HG03565 (cell line): ENCODE measurements around the gene SLX4IP.

ENCODE experiments used
- ATAC-seq: cut with Tn5 transposase; IDR thresholded peaks from one replicate; pipeline ENCODE4 v1.9.1; 2021; ENCODE audit warnings: mild to moderate bottlenecking, moderate library complexity; ENCODE audit not compliant: unreplicated experiment

The SLX4IP gene

GRCh38 chr20:10547276-10548114 lies 112.4 kb downstream of the SLX4IP start:
- ATAC-seq = no peak

GRCh38 chr20:10549511-10549910 lies 114.4 kb downstream of the SLX4IP start:
- no peak for ATAC-seq

GRCh38 chr20:10550204-10551118 lies 115.4 kb downstream of the SLX4IP start:
- no peak for ATAC-seq

- peak; percentile 68 for ATAC-seq
Observed at GRCh38 chr20:10551732-10552724, 116.9 kb downstream of the SLX4IP start.

DNA sequence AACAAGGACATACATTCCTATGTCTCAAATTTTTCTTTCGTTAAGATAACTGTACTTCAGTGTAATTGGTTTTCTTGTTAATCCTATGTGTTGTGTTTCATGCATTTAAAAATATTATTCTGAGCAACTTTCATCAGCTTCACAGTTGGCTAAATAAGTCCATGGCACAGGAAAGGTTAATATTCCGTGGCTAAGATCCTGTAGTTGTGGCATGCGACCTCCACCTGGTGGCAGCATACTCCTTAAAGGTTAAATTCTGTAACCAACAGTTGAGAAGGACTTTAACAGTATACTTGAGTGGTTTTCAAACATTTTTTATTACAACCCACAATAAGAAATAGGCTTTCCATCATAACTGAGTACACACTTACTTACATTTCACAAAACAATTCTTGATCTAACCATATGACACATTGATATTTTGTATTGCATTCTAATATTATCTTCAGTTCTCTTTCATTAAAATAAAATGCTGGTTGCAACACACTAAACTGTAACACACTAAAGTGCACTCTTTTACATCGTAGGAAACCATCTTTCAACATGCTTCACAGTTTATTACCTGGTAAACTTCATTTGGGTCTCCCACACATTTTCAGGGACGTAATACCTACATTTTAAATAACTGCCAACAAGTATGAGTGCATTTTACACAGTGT lies 118.3 kb downstream of the SLX4IP start:
- ATAC-seq = peak; percentile 62

GRCh38 chr20:10554285-10554684 lies 119.2 kb downstream of the SLX4IP start:
- no peak for ATAC-seq

GRCh38 chr20:10555393-10555792 lies 120.3 kb downstream of the SLX4IP start:
- ATAC-seq = no peak

- no peak for ATAC-seq
Observed at GRCh38 chr20:10555865-10556308, 120.8 kb downstream of the SLX4IP start.

DNA sequence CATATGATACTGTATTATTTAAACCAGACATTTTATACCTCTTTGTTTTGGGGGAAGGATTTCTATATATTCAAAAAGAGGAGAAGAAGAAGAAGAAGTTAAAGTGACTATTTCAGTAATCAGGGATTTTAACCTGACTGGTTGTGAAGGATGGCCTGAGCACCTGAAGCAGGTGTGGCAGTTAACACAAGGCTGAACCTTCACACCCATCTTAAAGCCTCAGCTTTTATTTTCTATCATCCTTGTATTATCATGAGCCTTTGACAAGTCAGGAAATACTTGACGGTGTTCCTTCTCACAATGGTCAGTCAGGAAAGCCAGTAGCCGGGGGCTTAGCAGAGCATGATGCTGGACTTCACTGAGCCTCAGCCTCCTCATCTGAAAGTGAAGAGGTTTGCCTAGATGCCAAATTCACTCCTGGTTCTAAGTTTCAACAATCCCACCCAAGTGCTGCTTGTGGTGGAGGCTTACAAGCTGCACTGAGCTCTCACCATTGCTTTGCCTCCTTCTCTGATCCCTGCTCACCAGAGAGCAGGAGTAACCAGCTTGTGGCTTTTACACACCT lies 121.5 kb downstream of the SLX4IP start:
- ATAC-seq = no peak

DNA sequence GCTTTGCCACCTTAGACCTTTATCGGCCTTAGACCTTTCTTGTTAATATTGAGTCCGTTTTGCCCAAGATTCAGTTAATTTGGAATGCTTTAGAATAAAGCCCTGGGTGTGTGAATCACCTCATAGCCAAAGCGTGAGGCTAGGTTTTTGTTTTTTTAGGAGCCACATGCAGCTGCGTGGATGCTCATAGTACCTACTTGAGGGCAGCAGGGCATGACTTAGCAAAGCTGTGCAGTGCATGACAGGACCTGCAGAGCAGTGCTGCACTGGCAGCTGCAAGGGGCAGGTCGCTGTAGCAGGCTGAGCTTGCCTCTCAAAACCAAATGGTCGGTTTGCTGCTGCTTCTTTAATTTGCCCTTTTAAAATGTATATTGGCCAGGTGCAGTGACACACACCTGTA lies 122.6 kb downstream of the SLX4IP start:
- no peak for ATAC-seq

DNA sequence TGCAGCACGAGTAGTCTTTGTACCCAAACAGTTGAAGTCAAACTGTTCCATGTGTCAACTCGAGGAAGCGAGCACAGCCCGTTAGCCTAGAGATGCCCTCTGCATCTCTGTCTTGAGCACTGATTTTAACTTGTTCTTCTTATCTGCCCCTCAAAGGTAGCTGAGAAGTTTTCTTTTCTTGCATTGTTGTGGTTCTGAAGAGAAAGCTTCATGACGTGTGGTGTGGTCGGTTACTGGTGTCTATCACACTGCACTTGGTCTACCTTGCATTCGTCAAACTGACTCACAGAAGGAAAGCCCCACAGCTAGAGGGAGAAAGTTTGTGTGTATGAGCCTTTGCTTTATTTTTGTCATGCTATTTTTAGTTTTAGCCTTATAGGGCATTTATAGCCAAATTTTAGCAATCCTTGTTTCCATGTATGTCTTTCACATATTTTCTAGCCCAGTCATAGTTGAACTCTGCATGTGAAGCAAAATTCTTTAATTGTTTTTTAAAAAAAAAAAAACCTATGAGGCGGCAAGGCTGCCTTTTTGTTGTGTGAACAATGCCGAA lies 123.6 kb downstream of the SLX4IP start:
- peak; percentile 96 for ATAC-seq

DNA sequence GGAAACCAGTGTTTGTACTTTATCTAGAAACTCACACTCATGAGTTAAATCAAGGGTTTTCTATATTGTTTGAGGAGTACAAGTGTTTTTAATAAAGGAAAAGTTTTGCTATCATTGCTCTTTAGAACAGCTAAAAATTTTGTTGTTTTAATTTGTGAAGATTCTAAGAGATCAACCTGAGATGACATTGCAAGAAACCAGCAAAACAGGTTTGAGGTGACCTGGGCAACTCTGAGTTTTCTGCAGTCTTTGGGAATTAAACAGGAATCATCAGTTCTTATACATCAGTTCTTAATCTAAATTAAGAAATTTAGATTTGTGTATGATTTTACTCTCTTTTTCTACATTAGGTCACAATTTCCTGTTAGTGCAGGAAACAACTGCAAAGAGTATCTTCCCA lies 124.2 kb downstream of the SLX4IP start:
- no peak for ATAC-seq

DNA sequence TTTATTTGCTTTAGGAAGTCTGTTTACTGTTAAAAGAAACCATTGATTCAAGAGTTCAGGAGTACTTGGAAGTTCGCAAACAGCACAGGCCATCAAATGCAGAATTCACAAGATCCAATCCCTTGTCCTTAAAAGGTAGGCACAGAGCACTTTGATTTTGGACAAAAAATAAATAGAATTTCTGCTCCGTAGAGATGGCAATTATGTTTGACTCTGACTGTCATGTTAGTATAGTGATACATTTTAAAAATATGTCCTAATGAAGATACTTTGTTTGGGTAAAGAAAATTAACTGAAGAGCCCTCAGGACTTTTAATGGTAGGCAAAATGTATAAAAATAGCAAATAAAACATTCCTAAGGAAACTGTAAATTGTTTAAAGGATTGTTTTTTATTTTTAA lies 125.6 kb downstream of the SLX4IP start:
- ATAC-seq = no peak

DNA sequence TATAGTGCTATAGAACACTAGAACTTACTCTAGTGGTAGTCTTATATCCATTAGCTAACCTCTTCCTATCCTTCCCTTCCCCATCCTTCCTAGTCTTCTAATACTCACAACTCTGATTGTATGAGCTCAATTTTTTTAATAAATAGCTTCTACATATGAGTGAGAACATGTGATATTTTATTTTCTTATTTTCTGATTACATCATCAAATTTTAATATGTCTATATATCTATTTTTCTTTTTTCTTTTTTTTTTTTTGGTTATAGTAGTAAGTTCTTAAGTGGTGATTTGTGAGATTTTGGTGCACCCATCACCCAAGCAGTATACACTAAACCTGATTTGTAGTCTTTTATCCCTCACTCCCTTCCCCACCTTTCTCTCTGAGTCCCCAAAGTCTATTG lies 126.2 kb downstream of the SLX4IP start:
- ATAC-seq = no peak

- no peak for ATAC-seq
Observed at GRCh38 chr20:10562899-10563298, 127.8 kb downstream of the SLX4IP start.

DNA sequence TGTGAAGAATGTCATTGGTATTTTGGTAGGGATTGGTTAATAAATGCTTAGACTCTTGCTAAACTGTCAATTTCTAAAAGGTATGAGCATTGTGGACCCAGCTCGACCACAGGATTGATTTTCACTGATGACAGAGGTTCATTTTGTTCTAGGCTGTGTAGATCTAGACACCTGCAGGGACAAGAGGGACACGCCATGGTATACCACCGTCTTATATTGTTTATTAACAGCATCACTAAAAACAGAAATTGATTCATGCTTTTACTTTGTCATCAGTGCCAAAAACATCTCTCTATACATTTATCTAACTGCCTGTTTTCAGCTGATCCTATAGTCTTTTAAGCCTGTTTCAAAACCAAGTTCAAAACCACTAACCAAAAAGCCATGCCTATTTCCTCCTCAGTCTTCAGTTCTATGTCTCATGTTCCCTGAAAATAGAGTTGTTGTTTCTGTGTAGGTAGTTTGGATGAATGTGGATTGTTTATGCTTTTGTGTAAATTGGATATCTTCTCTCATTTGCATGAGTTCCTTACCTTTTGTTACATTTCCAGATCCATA lies 128.9 kb downstream of the SLX4IP start:
- no peak for ATAC-seq

DNA sequence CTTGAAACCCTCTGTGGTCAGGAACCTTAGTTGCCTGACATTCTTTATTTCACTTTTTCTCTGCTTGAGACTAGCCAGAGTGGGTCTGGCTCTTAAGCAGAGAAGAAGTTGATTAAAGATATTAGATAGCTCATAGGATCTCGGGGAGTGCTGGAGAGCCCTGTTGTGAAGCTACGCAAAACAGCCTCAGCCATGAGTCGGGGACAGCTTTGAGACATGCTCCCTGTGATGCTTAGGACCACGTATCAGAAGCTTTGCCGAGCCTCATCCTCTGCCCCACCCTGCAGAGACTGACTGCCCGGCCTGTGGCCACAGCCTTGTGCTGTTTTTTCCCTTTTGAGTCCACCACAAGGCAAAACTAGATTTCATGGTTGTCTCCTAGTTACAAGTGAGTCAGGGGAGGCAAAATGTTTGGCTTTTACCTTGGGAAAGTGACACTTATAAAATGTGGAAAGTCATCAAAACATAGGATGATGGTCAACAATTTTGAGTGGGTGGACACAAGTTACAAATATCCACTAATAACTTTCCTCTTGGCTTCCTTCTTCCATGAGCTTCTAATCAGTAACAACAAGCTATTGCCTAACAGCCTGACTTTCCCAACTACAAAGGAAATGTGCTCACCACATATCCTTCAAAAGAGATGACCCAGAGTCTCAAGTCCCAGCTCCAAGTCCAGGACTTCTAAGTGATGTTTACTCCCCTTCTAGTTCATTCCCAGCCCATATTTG lies 130.3 kb downstream of the SLX4IP start:
- ATAC-seq = no peak
